GM12878 (cell line): ENCODE results near the gene RARRES2. TPM values are rescaled to one million over a fixed set of nuclear protein-coding genes. Genes with fewer than 3 reads are reported as not detected.
A peak's percentile ranks its signal among the peaks of the same experiment; 100 is the strongest.

Experiments used
- BCL3 ChIP-seq: IDR thresholded peaks from 2 replicates; pipeline ENCODE4 v1.6.1; 2011; ENCODE audit warnings: borderline replicate concordance, low read depth, mild to moderate bottlenecking, moderate library complexity, low read length; ENCODE audit not compliant: insufficient read depth, poor library complexity, severe bottlenecking
- CREB1 ChIP-seq: IDR thresholded peaks from 2 replicates; pipeline ENCODE4 v1.6.1; 2012; ENCODE audit warnings: low read depth, mild to moderate bottlenecking, inconsistent platforms
- EGR1 ChIP-seq, 2 experiments: IDR thresholded peaks; 1 replicate in 1 of 2; 2 replicates in 1 of 2; pipeline ENCODE4 v1.6.1; 2011 to 2012; ENCODE audit warnings: low read depth in 2 of 2, low read length in 2 of 2, borderline replicate concordance in 1 of 2, mild to moderate bottlenecking in 1 of 2, moderate library complexity in 1 of 2
- HDAC6 ChIP-seq: fragments of 200-600 bp; sonication (generic); IDR thresholded peaks from one replicate; pipeline ENCODE4 v1.8.0; 2017; ENCODE audit warnings: antibody characterized with exemption; ENCODE audit not compliant: unreplicated experiment
- IKZF1 ChIP-seq: fragments of 450-650 bp; conservative IDR thresholded peaks from 2 replicates; pipeline ENCODE4 v1.6.1; 2017; ENCODE audit warnings: antibody characterized with exemption, mild to moderate bottlenecking
- MTA3 ChIP-seq: IDR thresholded peaks from 2 replicates; pipeline ENCODE4 v1.6.1; 2012; ENCODE audit warnings: low read length, inconsistent platforms, borderline replicate concordance
- NFYA ChIP-seq: IDR thresholded peaks from 2 replicates; pipeline ENCODE4 v1.6.1; 2011; ENCODE audit warnings: low read depth, mild to moderate bottlenecking, low read length, improper control_type of control experiment, borderline replicate concordance
- RELB ChIP-seq: fragments of 450-650 bp; IDR thresholded peaks from 2 replicates; pipeline ENCODE4 v1.6.1; 2017; ENCODE audit warnings: low read depth, mild to moderate bottlenecking, moderate library complexity
- SMARCA5 ChIP-seq: fragments of 450-650 bp; IDR thresholded peaks from 2 replicates; pipeline ENCODE4 v1.6.1; 2017; ENCODE audit warnings: mild to moderate bottlenecking
- SUPT20H ChIP-seq: IDR thresholded peaks from 2 replicates; pipeline ENCODE4 v1.6.1; 2011; ENCODE audit warnings: low read depth, mild to moderate bottlenecking, low read length, moderate library complexity, borderline replicate concordance; ENCODE audit not compliant: control insufficient read depth
- ZNF24 ChIP-seq: fragments of 450-650 bp; IDR thresholded peaks from 2 replicates; pipeline ENCODE4 v1.6.1; 2017; ENCODE audit warnings: antibody characterized with exemption, mild to moderate bottlenecking
- polyA plus RNA-seq, 11 experiments: library from polyadenylated mRNA; depleted of rRNA in 4 of 11; unstranded in 6 of 11; stranded (reverse) in 5 of 11; fragments of >200 nt; fragmentation: Nextera tagmentation in 4 of 11; fragmentation: Illumina TruSeq in 1 of 11; extraction: Ambion mirVana in 4 of 11; extraction: Trizol in 1 of 11; gene quantifications; 1 replicate in 1 of 11; 2 replicates in 10 of 11; pipeline versions ENCODE4 v1.2.1 to v1.2.3, GENCODE V29; 2011 to 2016; ENCODE audit warnings: inconsistent platforms in 2 of 11, missing spikeins in 2 of 11, low read depth in 1 of 11
- total RNA-seq, 4 experiments: library from RNA; depleted of rRNA in 3 of 4; stranded (reverse); fragments of >200 nt in 3 of 4; fragmentation: Illumina TruSeq in 1 of 4; extraction: Trizol in 1 of 4; gene quantifications; 2 replicates each; pipeline versions ENCODE4 v1.2.1 to v1.2.3, GENCODE V29; 2013 to 2021

Gene RARRES2
- total and polyA plus RNA-seq, 10 of the 15 experiments (the other 5 are each of a cell fraction or from before 2014, with no cell fraction given), result 0.13 to 2.2 (median 0.40) TPM; not detected in 3

GRCh38 chr7:150375662-150376521 is 34.5 kb upstream of the RARRES2 start (continued):
- 0 out of 3 replicates have a peak, but pooled peaks of 1 of the 2 experiments have one; percentile 9 for TF ChIP-seq EGR1 (IDR thresholded peaks at IDR 0.05; ENCODE audit: borderline replicate concordance in 1 of 2, low read depth in 2 of 2, low read length in 2 of 2)
- TF ChIP-seq CREB1, result no peak
- TF ChIP-seq MTA3, result peak; percentile 53; the same call in 1 of the 2 replicates
- TF ChIP-seq SUPT20H, result no peak
- no peak; the same call in 1 of the 2 replicates for TF ChIP-seq RELB
- no peak for TF ChIP-seq ZNF24
- peak; percentile 89 for TF ChIP-seq SMARCA5
- TF ChIP-seq BCL3, result no peak
- no peak for TF ChIP-seq NFYA
- no peak for TF ChIP-seq HDAC6
- TF ChIP-seq IKZF1, result peak; percentile 55; the same call in 1 of the 2 replicates
